GM20000 (cell line): Measurements from ENCODE around the gene GPR35.
"Not testable (repeated sequence)": the region's sequence is repeated elsewhere in the genome, so short reads cannot be mapped to it uniquely, and the experiment has no call there.

Experiments used
- DNase-seq: peaks from one replicate; pipeline ENCODE4 v3.0.0; 2012; ENCODE audit warnings: low spot score
- CTCF ChIP-seq: IDR thresholded peaks from 2 replicates; pipeline ENCODE4 v1.5.1; 2012; ENCODE audit warnings: mild to moderate bottlenecking, control low read depth; ENCODE audit errors: extremely low read depth, missing control alignments

The GPR35 gene

GRCh38 chr2:240670950-240671349 lies 45.7 kb downstream of the GPR35 start:
- DNase-seq: no peak
- TF ChIP-seq CTCF: no peak

GRCh38 chr2:240672076-240672700 lies 46.9 kb downstream of the GPR35 start:
- no peak for DNase-seq
- TF ChIP-seq CTCF: no peak

- DNase-seq: no peak
- TF ChIP-seq CTCF: no peak
These were observed 47.5 kb downstream of the GPR35 start for GRCh38 chr2:240672701-240673190.

DNA sequence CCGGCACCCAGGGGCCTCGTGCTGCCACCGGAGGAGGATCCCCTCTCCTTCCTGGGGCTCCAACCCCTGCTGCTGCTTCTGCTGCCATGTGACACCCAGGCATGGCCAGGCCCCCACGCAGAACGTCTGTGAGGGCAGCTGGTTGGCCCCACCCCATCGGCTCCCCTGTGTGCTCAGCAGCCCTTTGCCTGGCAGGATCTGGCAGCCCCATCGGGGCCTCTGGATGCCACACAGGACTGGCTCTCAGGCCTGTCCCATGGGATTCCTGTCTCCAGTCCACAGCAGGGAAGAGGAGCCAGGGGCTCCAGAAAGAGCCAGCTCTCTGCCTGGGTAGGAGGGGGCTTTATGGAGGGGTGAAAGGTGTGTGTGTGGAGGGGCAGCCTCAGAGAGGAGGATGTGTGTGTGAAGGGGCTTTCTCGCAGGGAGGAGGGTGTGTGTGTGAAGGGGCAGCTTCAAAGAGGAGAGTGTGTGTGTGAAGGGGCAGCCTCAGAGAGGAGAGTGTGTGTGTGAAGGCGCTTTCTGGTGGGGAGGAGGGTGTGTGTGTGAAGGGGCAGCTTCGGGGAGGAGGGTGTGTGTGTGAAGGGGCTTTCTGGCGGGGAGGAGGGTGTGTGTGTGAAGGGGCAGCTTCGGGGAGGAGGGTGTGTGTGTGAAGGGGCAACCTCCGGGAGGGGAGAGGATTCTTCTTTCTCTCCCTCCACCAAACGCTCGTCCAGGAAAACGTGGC lies 49.3 kb downstream of the GPR35 start:
- not testable (repeated sequence) for DNase-seq

GRCh38 chr2:240675345-240675744 lies 50.1 kb downstream of the GPR35 start:
- DNase-seq: not testable (repeated sequence)

GRCh38 chr2:240678043-240678442 lies 52.8 kb downstream of the GPR35 start:
- DNase-seq: not testable (repeated sequence)

- not testable (repeated sequence) for DNase-seq
These were observed 53.6 kb downstream of the GPR35 start for GRCh38 chr2:240678909-240679308.

DNA sequence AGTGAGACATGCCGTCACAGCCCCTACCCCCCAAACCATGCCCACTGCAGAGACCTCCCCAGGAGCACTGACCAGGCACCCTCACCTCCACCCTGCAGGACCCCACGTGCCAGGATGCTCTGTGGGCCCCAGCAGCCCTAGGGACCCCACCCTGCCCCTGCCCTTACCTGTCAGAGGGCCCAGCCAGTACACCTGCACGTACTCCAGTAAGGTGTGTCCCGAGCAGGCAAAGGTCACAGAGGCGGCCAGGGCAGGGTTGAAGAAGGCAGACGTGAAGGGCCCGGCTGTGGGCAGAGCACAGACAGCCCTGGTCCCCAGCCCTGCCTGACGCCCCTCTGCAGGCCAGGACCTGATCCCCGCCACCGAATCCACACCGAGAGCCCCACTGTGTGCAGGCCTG lies 54.9 kb downstream of the GPR35 start:
- not testable (repeated sequence) for DNase-seq
